HG03064 (cell line): ENCODE measurements around the gene P2RX6.
"Not testable (repeated sequence)": the region's sequence is repeated elsewhere in the genome, so short reads cannot be mapped to it uniquely, and the experiment has no call there.

Source experiments
- ATAC-seq: cut with Tn5 transposase; IDR thresholded peaks from one replicate; pipeline ENCODE4 v1.9.1; 2021; ENCODE audit warnings: low read depth; ENCODE audit not compliant: unreplicated experiment

The P2RX6 gene

DNA sequence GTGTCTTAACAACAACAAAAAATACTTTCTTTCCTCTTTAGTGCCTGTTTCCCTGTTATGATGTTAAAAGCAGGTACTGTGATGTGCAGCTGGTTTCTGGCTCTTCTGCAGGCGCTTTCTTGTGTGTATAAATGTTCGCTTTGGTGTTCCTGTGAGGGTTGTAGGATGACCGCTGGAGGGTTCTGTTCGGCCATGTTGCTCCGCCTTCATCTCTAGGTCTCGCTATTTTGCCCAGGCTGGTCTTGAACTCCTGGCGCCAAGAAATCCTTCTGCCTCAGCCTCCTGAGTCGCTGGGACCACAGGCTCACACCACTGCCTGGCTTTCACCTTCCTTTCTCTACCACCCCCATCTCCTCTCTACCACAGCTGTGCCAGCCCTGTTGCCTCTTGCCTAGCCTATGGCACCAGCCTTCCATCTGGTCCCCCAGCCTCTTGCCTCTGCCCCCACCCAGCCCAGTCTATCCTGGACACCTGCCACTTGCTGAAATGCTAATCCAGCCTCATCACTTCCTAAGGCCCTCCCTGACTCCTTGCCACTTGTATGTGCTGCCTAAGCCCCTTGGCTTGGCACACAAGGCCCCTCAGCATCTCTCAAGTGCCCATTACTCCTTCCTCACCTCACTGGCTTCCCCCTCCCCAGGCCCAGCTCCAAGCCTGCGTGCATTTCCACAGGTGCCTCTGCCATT, 36.3 kb downstream of the P2RX6 start:
- no peak for ATAC-seq

DNA sequence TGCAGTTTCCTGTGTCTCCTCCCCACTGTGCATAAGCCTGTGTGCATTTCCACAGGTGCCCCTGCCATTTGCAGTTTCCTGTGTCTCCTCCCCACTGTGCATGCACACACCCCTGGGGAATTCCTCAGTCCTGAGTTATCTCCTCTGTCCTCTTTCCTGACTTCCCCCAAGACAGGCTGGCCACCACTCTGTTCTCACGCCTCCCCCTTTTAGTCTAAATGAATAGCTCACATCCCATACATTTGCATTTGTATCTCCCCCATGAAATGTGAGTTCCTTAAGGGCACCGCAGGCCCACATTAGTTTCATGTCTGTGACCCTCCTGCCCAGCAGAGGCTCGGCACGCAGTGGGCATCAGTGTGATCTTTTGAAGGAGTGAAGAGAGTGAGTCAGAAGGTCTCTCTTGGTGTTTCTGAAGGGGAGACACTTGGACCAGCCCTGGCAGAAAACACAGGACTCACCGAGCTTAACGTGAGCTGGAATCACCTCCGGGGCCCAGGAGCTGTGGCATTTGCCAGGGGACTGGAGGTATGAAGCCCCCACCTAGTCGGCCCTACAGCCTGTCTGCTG, 37.0 kb downstream of the P2RX6 start:
- ATAC-seq = no peak

DNA sequence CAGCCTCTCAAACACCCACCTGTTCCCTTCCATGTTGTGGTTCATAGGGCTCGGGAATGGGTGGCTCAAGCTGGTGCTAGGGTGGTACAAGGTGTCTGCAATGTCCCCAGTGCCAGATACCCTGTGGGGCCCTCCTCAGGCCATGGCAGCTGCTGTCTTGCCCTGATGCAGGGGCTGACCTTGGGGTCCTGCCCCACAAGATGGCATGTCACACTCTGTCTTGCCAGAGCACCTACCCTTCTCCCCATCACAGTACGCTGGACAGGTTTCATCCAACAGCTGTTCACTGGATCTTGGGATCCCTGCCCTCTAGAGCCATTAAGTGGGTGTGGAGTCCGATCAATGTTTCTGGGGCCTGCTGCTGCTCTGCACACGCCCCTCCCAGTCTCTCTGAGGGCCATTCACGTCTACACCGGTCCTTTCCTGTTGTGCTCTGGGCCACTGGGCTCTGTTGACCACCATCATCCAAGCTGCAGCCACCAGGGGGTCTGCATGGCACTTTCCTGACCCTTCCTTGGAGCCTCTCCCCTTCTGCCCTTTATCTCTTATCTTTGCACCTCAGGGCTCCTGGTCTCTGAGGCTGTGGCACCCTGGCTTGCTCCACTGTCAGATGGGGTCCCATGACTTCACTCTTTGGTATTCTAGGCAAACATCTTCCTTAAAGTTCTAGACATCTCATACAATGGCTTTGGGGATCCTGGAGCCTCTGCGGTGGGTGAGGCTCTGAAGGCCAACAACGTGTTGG, 37.9 kb downstream of the P2RX6 start:
- no peak for ATAC-seq

DNA sequence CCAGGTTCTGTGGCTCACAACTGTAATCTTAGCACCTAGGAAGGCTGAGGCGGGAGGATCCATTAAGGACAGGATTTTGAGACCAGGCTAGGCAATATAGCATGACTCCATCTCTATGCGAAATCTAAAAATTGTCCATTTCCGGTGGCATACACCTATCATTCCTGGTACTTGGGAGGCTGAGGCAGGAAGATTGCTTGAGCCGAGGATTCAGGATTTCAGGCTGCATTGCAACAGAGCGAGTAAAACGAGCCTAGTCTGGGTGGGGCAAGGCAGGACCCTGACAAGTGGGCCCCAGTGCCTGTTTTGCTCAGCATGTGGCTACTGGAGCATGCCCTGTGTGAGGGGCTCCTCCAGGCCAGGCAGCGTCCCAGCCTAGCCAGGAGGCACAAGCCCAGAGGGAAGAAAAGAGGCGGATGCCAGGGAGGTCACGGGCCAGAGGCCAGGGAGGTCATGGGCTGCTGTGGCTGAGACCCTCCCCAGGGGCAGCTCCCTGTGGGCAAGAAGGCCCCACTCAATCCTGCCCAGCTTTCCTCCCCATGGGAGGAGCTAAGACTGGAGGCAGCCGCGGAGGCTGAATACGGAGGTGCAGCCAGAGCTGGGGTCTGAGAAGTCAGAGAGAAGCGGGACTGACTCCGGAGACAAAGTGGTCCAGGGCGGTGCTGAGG, 39.2 kb downstream of the P2RX6 start:
- ATAC-seq = no peak

DNA sequence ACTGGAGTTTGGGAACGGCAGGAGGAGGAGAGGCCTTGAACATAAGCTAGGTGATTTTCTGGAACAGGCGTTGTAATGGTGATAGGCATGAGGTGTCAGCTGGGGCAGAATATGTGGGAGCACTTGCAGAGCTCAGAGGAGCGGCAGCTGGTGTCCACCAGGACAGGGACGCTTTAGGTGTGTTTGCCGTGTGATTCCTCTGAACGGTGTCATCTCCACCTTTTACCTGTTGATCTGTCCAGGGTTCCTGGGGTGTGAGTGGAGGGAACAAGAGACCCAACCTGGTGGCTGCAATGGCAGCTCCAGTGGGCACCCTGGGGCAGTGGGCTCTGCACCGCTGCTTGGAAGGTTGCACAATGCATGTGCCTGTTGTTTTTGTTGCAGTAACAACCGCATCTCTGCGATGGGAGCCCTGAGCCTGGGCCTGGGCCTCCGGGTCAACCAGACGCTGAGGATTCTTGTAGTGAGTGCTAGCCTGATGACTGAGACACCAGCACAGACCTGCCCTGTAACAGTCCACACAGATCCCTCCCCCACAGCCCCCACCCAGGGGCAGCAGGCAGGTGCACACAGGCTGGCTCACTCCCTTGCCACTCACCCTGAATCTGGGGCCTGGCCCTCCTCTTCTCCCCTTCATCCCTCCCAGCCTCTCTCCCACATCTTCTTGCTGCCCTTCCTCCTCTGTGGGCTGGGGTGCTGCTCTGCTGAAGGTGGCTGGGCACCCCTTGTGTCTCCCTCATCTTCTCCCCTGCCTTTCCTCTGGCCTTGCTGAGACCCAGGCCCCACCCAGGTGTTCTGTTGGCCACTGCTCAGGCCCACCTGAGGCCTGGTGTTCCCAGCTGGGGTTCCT, 40.0 kb downstream of the P2RX6 start:
- no peak for ATAC-seq

DNA sequence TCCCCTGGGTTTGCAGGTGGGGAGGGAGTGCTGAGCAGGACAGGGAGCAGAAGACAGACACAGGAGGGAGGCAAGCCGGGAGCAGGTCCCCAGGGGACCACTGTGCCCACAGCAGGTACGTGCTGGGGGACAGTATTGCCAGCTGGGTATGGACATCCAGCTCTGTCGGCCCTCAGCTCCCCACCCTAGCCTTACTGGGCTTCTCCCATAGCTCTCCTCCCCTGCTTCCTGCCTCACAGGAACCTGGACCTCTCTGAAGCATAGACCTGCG, 40.5 kb downstream of the P2RX6 start:
- no peak for ATAC-seq

DNA sequence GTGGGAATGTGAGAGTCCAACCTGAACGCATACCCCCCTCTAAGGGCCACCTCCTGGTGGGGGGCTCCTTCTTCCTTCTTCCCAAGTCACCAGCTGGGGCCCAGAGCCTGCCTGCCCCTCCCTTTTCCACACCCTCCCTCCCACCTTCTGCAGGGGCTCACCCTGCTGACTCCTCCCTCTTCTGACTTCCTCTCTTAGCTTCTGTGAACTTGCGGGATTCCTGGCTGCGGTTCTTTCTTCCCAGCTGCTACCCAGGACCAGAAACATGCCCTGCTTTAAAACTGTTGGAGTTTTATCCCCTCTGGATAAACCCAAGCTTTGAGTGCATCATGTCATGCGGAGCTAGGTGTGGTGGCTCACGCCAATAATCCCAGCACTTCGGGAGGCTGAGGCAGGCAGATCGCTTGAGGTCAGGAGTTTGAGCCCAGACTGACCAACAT, 40.9 kb downstream of the P2RX6 start:
- no peak for ATAC-seq

DNA sequence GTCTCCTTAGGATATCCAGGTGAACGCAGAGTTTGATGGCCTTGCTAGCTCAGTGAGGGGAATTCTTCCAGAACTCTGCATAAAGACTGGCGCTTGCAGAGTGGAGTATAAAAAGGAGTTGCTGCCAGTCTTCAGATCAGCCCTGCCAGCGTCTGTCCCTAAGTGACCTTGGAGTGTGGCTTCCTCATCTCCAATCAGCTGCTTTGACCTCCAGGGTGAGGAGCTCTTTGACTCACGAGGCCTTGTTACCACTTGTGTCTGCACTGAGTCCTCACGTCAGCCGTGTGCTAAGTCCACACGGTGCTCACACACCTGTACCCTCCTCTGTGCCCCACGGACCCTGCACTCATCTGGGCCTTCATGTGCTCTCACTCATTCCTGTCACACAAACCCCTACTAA, 45.4 kb downstream of the P2RX6 start:
- not testable (repeated sequence) for ATAC-seq

DNA sequence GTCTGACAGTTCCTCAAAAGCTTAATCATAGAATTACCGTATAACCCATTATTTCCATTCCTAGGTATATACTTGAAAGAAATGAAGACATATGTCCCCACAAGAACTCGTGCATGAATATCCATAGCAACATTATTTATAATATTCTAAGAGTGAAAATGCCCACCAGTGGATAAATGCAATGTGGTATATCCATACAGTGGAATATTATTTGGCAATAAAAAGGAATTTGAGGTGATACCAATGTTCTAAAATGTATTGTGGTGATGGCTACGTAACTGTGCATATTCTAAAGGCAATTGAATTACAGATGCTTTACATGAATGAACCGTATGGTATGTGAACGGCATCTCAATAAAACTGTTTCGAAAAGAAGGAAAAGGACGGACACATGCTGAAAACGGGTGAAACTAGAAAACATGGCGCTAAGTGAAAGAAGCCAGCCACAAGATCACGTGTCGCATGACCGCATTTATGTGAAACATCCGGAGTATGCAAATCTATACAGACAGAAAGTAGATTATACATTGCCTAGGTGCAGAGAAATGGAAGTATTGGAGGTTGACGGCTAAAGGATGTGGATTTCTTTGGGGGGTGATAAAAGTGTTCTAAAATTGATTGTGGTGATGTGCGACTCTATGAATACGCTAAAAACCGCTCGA, 46.8 kb downstream of the P2RX6 start:
- ATAC-seq = not testable (repeated sequence)

DNA sequence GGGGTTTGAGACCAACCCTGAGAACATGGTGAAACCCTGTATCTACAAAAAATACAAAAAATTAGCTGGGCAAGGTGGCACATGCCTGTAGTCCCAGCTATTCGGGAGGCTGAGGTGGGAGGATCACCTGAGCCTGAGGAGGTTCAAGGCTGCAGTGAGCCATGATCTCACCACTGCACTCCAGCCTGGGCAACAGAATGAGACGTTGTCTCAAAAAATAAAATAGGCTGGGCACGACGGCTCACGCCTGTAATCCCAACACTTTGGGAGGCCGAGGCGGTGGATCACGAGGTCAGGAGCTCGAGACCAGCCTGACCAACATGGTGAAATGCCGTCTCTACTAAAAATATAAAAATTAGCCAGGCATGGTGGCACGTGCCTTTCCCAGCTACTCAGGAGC, 49.5 kb downstream of the P2RX6 start:
- ATAC-seq = not testable (repeated sequence)

DNA sequence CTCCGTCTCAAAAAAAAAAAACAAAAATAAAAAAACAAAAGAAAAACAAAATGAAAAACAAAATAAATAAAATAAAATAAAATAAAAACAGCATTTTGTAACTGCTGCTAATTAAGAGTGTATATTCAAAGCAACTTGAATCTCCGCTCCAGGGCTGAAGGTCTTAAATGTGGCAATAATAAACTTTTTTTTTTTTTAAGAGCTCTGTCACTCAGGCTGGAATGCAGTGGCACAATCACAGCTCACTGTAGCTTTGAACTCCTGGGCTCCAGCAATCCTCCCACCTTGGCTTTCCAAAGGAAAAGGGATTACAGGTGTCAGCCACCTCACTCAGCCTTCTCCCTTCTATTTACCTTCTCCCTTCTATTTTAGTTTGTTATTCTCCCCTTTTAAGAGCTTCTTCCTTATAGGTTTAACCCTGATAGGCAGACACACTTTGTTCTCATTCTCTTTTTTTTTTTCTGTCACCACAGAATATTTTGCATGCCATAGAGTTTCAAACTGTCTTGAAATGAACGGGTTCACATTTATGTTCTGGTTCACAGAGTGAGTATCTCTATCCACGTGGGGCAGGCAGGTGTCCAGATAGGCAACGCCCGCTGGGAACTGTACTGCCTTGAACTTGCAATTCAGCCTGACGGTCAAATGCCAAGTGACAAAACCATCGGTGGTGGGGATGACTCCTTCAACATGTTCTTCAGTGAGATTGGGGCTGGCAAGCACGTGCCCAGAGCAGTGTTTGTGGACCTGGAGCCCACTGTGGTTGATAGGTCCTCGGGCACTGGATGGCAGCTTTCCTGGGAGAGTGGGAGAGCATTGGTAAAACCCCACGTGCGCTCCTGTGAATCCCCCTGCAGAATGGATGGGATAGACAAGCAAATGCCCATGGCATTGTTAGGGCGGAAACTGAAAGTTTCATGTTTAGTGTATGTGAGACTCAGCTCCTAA, 50.2 kb downstream of the P2RX6 start:
- ATAC-seq = no peak

DNA sequence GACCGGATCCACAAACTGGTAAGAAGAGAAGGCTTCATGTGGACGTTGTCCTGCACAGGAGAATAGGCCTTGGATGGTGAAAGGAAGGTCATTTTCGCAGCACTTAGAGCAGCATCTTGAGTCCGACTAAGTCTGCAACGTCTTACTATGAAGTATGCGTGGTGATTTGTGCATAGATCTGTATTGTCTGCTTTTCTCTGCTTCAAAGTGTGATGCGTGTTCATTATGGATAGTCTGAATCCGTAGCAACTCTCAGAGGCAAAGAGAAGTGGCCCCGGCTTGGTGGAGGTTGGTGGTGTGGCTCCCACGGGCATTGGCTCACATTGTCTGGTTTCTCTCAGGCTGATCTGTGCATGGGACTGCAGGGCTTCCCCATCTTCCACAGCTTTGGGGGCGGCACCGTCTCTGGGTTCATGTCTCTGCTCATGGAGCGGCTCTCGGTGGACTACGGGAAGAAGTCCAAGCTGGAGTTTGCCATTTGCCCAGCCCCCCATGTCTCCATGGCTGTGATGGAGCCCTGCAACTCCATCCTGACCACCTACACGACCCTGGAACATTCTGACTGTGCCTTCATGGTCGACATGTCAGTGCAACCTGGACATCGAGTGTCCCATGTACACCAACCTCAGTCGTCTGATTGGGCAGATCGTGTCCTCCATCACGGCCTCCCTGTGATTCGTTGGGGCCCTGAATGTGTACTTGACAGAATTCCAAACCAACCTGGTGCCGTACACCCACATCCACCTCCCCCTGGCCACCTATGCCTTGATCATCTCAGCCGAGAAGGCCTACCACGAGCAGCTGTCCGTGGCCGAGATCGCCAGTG, 52.3 kb downstream of the P2RX6 start:
- no peak for ATAC-seq

DNA sequence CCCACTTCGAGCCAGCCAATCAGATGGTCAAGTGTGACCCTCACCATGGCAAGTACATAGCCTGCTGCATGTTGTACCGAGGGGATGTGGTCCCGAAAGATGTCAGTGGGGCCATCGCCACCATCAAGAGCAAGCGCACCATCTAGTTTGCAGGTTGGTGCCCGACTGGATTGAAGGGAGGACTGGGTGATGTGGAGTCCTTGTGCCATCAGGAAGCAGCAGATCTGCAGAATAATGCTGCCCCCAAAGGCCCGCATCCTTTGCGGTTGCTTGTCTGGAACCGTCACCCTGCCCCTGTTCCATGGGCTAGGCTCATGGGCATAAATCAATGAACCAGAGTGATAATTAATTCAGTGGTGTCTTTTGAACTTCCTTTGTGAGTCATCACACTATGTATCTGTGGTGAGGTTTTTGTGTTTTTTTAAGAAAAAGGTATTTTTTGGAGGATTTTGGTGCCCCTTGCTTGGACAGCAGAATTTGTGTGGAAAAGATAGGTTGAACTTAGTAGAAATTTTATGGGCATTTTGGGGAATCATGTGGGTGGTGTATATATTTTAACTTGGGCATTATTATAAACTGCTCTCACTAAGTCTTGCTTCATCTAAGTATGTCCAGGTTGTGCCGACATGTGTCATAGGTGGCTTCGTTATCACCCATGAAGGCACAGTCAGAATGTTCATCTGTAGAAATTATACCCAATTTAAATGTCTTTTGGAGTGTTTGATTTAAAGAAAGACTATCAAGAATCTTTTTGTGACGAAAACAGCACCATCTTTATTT, 53.1 kb downstream of the P2RX6 start:
- ATAC-seq = no peak

DNA sequence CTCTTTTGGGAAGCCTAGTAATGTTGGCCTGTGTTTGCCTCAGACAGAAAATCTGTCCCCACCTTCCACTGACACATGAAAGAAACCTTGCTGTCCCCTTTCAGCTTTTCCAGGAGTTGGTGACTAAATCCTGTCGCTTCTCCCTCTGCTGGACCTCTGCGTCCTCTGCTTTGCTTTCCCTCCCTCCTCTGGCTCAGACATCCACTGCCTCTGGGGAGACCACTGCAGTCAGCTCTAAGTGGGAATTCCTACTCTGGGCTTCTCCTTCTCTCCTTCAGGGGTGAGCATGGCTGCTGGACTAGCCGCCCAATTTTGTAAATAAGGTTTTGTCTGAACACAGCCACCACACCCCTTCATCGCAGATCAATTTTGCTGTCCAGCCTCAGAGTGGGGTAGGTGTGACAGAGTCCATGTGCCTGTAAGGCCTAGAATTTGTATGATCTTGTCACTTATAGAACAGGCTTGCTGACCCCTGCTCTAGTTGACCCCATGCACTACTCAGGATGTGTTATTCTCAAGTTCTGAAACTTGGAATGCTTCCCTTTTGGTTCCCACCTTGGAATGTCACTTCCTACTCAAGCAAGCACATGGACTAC, 53.8 kb downstream of the P2RX6 start:
- ATAC-seq = no peak

DNA sequence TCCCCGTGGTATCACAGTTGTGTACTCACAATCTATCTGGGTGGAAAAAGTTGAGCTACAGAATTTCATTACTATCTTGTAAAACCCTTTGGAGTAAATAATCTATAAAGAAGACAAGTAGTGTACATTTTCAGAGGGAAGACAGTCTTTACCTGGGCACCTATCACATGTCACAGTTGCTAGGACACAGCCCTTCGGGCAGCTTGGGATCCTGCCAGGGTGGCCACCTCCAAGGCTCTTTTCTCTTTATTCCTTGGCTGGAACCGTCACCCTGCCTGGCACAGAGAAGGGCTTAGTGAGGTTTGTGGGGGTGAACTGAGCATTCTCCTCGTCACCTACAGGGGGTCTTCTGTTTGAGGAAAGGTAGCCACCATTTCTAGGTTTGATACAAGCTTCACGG, 54.4 kb downstream of the P2RX6 start:
- ATAC-seq = no peak

DNA sequence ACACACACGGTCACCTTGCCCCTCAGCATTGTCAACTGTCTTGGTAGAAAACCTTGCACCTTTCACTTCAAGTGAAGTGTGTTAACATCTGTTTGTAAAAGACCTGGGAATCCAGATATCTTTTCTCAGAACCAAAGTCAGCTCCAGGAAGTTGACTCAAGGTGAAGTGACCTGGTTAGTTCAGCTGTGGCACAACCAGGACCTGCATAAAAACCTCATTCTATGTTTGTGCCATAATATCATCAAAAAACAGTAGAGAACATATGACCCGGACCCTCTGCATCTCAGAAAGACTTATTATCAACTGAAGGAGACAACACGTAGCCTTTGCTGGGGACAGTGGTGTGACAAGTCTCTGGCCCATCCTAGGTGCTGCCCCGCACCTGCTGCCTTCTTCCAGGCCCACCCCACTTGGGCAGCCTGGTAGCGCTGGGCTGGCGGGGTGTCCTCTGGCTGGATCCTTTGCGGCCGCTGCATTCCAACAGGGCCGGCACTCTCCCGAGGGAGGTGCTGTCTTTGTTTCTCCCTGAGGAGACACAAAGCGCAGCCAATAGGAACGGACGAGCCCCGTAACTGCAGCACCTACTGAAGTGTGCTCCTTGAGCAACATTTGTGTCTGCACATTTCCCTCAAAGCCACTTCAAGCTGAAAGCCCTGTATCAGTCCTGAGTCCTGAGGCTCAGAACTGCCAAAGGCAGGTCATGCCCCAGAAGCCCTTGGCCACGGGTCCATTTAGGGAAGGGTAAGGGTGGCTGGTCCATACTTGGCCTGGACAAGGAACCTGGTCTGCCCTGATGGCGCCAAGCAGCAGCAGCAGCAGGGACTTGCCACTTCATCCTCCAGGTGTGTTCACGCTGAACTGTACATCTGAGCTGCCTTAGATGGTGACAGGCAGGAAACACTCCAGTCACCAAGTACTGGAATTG, 56.0 kb downstream of the P2RX6 start:
- ATAC-seq = no peak
